ENCODE measurements around the gene VPS51. TPM values are rescaled to one million over a fixed set of nuclear protein-coding genes. Genes with fewer than 3 reads are reported as not detected.
A peak's percentile ranks its signal among the peaks of the same experiment; 100 is the strongest.

VPS51 gene
- total and polyA plus RNA-seq, 9 of the 15 experiments (the other 6 are each of a cell fraction or from before 2014, with no cell fraction given) = 1.8 to 143 (median 46.8) TPM

DNA sequence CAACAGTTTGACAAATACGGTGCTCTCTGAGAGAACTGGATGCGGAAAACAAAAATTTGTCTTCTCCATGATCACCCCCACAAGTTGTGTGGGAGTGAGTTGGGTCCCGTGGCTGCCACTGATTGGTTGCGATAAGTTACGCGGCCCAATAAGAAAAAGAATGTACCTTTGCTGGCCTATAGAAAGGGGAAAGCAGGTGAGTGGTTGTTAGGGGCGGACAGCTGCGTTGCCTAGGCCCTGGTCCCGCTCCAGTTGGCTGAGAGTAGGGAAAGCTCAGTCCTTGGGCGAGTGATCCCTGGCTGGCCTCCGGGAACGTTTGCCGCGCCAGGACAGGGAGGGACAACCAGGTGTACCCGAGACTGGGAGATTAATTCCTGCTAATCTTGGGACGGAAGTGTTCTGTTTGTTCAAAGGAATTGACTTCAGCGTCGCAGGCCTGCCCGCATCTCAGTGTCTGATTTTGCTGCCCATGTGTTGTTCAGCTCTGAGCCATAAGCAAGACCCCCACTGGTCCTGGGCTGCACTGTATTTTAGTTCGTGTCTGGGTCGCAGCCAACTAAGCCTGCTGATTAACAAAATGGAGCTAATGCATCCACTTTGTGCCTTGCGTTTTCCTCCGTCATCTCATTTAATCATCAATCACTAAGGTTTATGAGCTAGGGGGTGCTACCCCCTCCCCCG is 39.1 kb downstream of the VPS51 start (continued):
- no peak for TF ChIP-seq NR3C1 (CRISPR knock-in tag; IDR thresholded peaks at IDR 0.05)
- TF ChIP-seq CAMTA2 (CRISPR knock-in tag; conservative IDR thresholded peaks at IDR 0.05) = no peak
- no peak for TF ChIP-seq TAF7 (tag; IDR thresholded peaks at IDR 0.05)
- TF ChIP-seq, protein P1, sequence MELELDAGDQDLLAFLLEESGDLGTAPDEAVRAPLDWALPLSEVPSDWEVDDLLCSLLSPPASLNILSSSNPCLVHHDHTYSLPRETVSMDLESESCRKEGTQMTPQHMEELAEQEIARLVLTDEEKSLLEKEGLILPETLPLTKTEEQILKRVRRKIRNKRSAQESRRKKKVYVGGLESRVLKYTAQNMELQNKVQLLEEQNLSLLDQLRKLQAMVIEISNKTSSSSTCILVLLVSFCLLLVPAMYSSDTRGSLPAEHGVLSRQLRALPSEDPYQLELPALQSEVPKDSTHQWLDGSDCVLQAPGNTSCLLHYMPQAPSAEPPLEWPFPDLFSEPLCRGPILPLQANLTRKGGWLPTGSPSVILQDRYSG (tag; conservative IDR thresholded peaks at IDR 0.05; ENCODE audit: low read depth) = no peak
- TF ChIP-seq HDAC3 (IDR thresholded peaks at IDR 0.05; ENCODE audit: borderline replicate concordance, partially characterized antibody) = no peak
- no peak for TF ChIP-seq ELF1 (tag; IDR thresholded peaks at IDR 0.05)
- TF ChIP-seq HEY1 (CRISPR knock-in tag; IDR thresholded peaks at IDR 0.05; ENCODE audit: borderline replicate concordance) = no peak
- TF ChIP-seq SAP30 (IDR thresholded peaks at IDR 0.05; ENCODE audit: borderline replicate concordance, insufficient read depth, low read depth, low read length, poor library complexity, severe bottlenecking) = peak; percentile 51
- TF ChIP-seq ZNF143 (CRISPR knock-in tag; IDR thresholded peaks at IDR 0.05) = no peak
- no peak for TF ChIP-seq ZNF77 (CRISPR knock-in tag; IDR thresholded peaks at IDR 0.05)
- TF ChIP-seq, protein P2, sequence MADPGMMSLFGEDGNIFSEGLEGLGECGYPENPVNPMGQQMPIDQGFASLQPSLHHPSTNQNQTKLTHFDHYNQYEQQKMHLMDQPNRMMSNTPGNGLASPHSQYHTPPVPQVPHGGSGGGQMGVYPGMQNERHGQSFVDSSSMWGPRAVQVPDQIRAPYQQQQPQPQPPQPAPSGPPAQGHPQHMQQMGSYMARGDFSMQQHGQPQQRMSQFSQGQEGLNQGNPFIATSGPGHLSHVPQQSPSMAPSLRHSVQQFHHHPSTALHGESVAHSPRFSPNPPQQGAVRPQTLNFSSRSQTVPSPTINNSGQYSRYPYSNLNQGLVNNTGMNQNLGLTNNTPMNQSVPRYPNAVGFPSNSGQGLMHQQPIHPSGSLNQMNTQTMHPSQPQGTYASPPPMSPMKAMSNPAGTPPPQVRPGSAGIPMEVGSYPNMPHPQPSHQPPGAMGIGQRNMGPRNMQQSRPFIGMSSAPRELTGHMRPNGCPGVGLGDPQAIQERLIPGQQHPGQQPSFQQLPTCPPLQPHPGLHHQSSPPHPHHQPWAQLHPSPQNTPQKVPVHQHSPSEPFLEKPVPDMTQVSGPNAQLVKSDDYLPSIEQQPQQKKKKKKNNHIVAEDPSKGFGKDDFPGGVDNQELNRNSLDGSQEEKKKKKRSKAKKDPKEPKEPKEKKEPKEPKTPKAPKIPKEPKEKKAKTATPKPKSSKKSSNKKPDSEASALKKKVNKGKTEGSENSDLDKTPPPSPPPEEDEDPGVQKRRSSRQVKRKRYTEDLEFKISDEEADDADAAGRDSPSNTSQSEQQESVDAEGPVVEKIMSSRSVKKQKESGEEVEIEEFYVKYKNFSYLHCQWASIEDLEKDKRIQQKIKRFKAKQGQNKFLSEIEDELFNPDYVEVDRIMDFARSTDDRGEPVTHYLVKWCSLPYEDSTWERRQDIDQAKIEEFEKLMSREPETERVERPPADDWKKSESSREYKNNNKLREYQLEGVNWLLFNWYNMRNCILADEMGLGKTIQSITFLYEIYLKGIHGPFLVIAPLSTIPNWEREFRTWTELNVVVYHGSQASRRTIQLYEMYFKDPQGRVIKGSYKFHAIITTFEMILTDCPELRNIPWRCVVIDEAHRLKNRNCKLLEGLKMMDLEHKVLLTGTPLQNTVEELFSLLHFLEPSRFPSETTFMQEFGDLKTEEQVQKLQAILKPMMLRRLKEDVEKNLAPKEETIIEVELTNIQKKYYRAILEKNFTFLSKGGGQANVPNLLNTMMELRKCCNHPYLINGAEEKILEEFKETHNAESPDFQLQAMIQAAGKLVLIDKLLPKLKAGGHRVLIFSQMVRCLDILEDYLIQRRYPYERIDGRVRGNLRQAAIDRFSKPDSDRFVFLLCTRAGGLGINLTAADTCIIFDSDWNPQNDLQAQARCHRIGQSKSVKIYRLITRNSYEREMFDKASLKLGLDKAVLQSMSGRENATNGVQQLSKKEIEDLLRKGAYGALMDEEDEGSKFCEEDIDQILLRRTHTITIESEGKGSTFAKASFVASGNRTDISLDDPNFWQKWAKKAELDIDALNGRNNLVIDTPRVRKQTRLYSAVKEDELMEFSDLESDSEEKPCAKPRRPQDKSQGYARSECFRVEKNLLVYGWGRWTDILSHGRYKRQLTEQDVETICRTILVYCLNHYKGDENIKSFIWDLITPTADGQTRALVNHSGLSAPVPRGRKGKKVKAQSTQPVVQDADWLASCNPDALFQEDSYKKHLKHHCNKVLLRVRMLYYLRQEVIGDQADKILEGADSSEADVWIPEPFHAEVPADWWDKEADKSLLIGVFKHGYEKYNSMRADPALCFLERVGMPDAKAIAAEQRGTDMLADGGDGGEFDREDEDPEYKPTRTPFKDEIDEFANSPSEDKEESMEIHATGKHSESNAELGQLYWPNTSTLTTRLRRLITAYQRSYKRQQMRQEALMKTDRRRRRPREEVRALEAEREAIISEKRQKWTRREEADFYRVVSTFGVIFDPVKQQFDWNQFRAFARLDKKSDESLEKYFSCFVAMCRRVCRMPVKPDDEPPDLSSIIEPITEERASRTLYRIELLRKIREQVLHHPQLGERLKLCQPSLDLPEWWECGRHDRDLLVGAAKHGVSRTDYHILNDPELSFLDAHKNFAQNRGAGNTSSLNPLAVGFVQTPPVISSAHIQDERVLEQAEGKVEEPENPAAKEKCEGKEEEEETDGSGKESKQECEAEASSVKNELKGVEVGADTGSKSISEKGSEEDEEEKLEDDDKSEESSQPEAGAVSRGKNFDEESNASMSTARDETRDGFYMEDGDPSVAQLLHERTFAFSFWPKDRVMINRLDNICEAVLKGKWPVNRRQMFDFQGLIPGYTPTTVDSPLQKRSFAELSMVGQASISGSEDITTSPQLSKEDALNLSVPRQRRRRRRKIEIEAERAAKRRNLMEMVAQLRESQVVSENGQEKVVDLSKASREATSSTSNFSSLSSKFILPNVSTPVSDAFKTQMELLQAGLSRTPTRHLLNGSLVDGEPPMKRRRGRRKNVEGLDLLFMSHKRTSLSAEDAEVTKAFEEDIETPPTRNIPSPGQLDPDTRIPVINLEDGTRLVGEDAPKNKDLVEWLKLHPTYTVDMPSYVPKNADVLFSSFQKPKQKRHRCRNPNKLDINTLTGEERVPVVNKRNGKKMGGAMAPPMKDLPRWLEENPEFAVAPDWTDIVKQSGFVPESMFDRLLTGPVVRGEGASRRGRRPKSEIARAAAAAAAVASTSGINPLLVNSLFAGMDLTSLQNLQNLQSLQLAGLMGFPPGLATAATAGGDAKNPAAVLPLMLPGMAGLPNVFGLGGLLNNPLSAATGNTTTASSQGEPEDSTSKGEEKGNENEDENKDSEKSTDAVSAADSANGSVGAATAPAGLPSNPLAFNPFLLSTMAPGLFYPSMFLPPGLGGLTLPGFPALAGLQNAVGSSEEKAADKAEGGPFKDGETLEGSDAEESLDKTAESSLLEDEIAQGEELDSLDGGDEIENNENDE (IDR thresholded peaks at IDR 0.05; ENCODE audit: low read depth, low read length) = no peak
- no peak for TF ChIP-seq HSF4 (CRISPR knock-in tag; IDR thresholded peaks at IDR 0.05; ENCODE audit: borderline replicate concordance)
- no peak for TF ChIP-seq TBL1XR1 (IDR thresholded peaks at IDR 0.05; ENCODE audit: low read length in 2 of 2)
- TF ChIP-seq MAFG (tag; conservative IDR thresholded peaks at IDR 0.05) = no peak
- no peak for TF ChIP-seq TEAD2 (tag; IDR thresholded peaks at IDR 0.05)
- TF ChIP-seq TAL1 (IDR thresholded peaks at IDR 0.05) = no peak
- TF ChIP-seq MBD2 (IDR thresholded peaks at IDR 0.05; ENCODE audit: borderline replicate concordance, low read depth) = peak; percentile 72

Data from K562 (cell line).